OCI-LY1 (cell line): ENCODE data around the gene PDS5B.

Experiments used
- H2AFZ ChIP-seq: fragments of 200-600 bp; sonication (generic), shearing (Covaris generic); 2 replicates; pipeline ENCODE4 v1.6.0; 2014; ENCODE audit warnings: antibody characterized with exemption, mild to moderate bottlenecking, low read length
- H3F3A ChIP-seq: fragments of 200-600 bp; sonication (generic), shearing (Covaris generic); 2 replicates; pipeline ENCODE4 v1.6.0; 2014; ENCODE audit warnings: mild to moderate bottlenecking, antibody characterized with exemption, low read length, moderate library complexity; ENCODE audit not compliant: insufficient read depth
- H3K27ac ChIP-seq: fragments of 200-600 bp; sonication (generic); 2 replicates; pipeline ENCODE4 v1.5.1; 2014; ENCODE audit warnings: low read length, mixed run types, mild to moderate bottlenecking, low read depth; ENCODE audit not compliant: poor library complexity, severe bottlenecking
- H3K27me3 ChIP-seq: fragments of 200-600 bp; sonication (generic); 2 replicates; pipeline ENCODE4 v1.6.0; 2014; ENCODE audit warnings: antibody characterized with exemption, mild to moderate bottlenecking, low read length, moderate library complexity; ENCODE audit not compliant: insufficient read depth
- H3K36me3 ChIP-seq: fragments of 200-600 bp; sonication (generic); 2 replicates; pipeline ENCODE4 v1.6.1; 2014; ENCODE audit warnings: mild to moderate bottlenecking, antibody characterized with exemption, low read length, moderate library complexity, mixed read lengths; ENCODE audit not compliant: insufficient read depth
- H3K4me1 ChIP-seq: fragments of 200-600 bp; sonication (generic); 2 replicates; pipeline ENCODE4 v1.5.1; 2014; ENCODE audit warnings: mild to moderate bottlenecking, low read length, moderate library complexity; ENCODE audit not compliant: insufficient read depth, severe bottlenecking
- H3K4me2 ChIP-seq: fragments of 200-600 bp; sonication (generic), shearing (Covaris generic); 2 replicates; pipeline ENCODE4 v1.6.1; 2014; ENCODE audit warnings: low read length
- H3K4me3 ChIP-seq: fragments of 200-600 bp; sonication (generic); 2 replicates; pipeline ENCODE4 v1.5.1; 2014; ENCODE audit warnings: low read length, low read depth, mild to moderate bottlenecking, mixed read lengths; ENCODE audit not compliant: poor library complexity, severe bottlenecking
- H3K79me2 ChIP-seq: fragments of 200-600 bp; shearing (Covaris generic); 2 replicates; pipeline ENCODE4 v1.6.1; 2016; ENCODE audit warnings: mixed run types, low read length, mixed read lengths; ENCODE audit not compliant: insufficient read depth
- H3K9ac ChIP-seq: fragments of 200-600 bp; sonication (generic), shearing (Covaris generic); 2 replicates; pipeline ENCODE4 v1.6.1; 2014; ENCODE audit warnings: mild to moderate bottlenecking, low read length, mixed read lengths
- H3K9me2 ChIP-seq: fragments of 200-600 bp; sonication (generic), shearing (Covaris generic); 2 replicates; pipeline ENCODE4 v1.6.1; 2014; ENCODE audit warnings: low read depth, mild to moderate bottlenecking, low read length, mixed read lengths
- H3K9me3 ChIP-seq: fragments of 200-600 bp; shearing (Covaris generic); 2 replicates; pipeline ENCODE4 v1.6.1; 2014; ENCODE audit warnings: low read length, mixed read lengths
- H4K20me1 ChIP-seq: fragments of 200-600 bp; sonication (generic), shearing (Covaris generic); 2 replicates; pipeline ENCODE4 v1.6.0; 2016; ENCODE audit warnings: mild to moderate bottlenecking, low read length; ENCODE audit not compliant: insufficient read depth
- CTCF ChIP-seq: fragments of 200-600 bp; sonication (generic), shearing (Covaris generic); IDR thresholded peaks from 2 replicates; pipeline ENCODE4 v1.5.1; 2017; ENCODE audit warnings: mild to moderate bottlenecking, antibody characterized with exemption, low read length, moderate library complexity, mixed read lengths
- EZH2 ChIP-seq: fragments of 200-600 bp; sonication (generic), shearing (Covaris generic); IDR thresholded peaks from 2 replicates; pipeline ENCODE4 v1.8.0; 2017; ENCODE audit warnings: borderline replicate concordance, mixed run types, mild to moderate bottlenecking, antibody characterized with exemption, low read length, moderate library complexity, mixed read lengths

Gene PDS5B

DNA sequence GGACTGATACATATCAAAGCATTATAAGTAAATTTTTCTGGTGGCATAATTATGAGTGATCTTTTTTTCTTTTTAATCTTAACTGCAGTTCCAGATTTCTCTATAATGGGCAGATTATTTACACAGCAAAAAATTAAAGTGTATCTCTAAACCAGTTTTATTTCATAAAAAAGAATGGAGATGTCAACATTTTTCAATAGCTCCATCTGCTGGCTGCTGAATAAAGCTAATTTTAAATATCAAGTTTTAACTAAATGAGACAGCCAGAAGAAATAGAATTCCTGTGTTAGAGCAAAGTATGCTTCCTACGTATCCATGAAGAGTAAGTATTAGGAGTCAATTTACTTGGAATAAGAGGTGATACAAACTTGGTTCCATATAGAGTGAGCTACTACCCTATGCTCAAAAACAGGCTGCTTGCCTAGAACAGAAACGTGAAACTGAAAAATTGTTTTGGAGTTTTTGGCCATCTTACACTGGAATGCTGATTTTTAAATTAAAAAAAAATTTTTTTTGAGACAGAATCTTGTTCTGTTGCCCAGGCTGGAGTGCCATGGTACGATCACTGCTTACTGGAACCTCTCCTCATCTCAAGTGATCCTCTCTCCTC lies 5.0 kb upstream of the PDS5B start:
- Histone ChIP-seq H3K9ac (no peak overlapping the region), H3K36me3 (no peaks in the 10 kb centered on the region), H3K4me2 (no peak overlapping the region), H2AFZ (no peak overlapping the region), H3K9me3 (no peaks in the 10 kb centered on the region), H3F3A (no peaks in the 10 kb centered on the region), H4K20me1 (no peaks in the 10 kb centered on the region), H3K79me2 (no peaks in the 10 kb centered on the region), H3K9me2 (no peaks in the 10 kb centered on the region), H3K4me1 (peaks cover 6% of the 10 kb centered on the region), H3K27me3 (no peaks in the 10 kb centered on the region), H3K27ac (no peak overlapping the region), H3K4me3 (no peak overlapping the region)
- TF ChIP-seq CTCF (peak; percentile 43), EZH2 (no peak)

GRCh38 chr13:32582281-32582680 lies 4.0 kb upstream of the PDS5B start:
- no peaks in the 10 kb centered on the region for H3K9me3 ChIP-seq
- no peak overlapping the region for H2AFZ ChIP-seq
- peaks cover 1% of the 10 kb centered on the region for H3K79me2 ChIP-seq
- no peak overlapping the region for H3K4me2 ChIP-seq
- H3K4me1 ChIP-seq: peaks cover 6% of the 10 kb centered on the region
- no peak for TF ChIP-seq CTCF
- TF ChIP-seq EZH2: no peak
- H3F3A ChIP-seq: no peaks in the 10 kb centered on the region
- H3K27ac ChIP-seq: no peak overlapping the region
- H3K27me3 ChIP-seq: no peaks in the 10 kb centered on the region
- no peak overlapping the region for H3K4me3 ChIP-seq
- H4K20me1 ChIP-seq: no peaks in the 10 kb centered on the region
- no peaks in the 10 kb centered on the region for H3K36me3 ChIP-seq
- no peaks in the 10 kb centered on the region for H3K9me2 ChIP-seq
- no peak overlapping the region for H3K9ac ChIP-seq

DNA sequence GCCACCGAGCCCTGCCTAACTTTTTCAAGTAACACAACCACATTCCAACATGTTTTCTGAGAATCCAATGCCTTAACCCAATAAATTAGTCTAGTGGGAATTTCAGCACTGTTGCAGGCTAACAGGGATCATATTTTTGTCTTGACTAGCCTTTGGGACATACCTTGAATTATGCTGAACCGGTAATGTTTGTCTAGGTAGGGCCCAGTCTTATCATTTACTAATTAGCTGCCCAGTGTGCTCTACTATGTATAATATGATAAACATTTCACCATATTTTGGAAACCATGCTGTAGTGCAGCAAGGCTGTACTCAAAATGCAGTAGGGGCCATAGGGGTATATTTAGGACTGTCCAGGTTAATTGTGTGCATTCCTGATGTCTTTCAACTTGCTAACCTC lies 3.3 kb upstream of the PDS5B start:
- no peaks in the 10 kb centered on the region for H3K27me3 ChIP-seq
- H3K4me2 ChIP-seq: no peak overlapping the region
- no peak overlapping the region for H3K27ac ChIP-seq
- H3K4me1 ChIP-seq: peaks cover 6% of the 10 kb centered on the region
- TF ChIP-seq CTCF: no peak
- TF ChIP-seq EZH2: no peak
- H4K20me1 ChIP-seq: no peaks in the 10 kb centered on the region
- no peaks in the 10 kb centered on the region for H3K9me3 ChIP-seq
- H3K9ac ChIP-seq: no peak overlapping the region
- H3K36me3 ChIP-seq: no peaks in the 10 kb centered on the region
- H3K9me2 ChIP-seq: no peaks in the 10 kb centered on the region
- H3K79me2 ChIP-seq: peaks cover 9% of the 10 kb centered on the region
- H3K4me3 ChIP-seq: no peak overlapping the region
- no peak overlapping the region for H2AFZ ChIP-seq
- no peaks in the 10 kb centered on the region for H3F3A ChIP-seq
